HG02973 (cell line): ENCODE results near the gene HHLA2.
A peak's percentile ranks its signal among the peaks of the same experiment; 100 is the strongest.

ENCODE experiments used
- ATAC-seq: cut with Tn5 transposase; IDR thresholded peaks from one replicate; pipeline ENCODE4 v1.9.1; 2021; ENCODE audit warnings: moderate library complexity; ENCODE audit not compliant: unreplicated experiment

HHLA2 gene

GRCh38 chr3:108391917-108392593 lies 95.7 kb downstream of the HHLA2 start:
- no peak for ATAC-seq

DNA sequence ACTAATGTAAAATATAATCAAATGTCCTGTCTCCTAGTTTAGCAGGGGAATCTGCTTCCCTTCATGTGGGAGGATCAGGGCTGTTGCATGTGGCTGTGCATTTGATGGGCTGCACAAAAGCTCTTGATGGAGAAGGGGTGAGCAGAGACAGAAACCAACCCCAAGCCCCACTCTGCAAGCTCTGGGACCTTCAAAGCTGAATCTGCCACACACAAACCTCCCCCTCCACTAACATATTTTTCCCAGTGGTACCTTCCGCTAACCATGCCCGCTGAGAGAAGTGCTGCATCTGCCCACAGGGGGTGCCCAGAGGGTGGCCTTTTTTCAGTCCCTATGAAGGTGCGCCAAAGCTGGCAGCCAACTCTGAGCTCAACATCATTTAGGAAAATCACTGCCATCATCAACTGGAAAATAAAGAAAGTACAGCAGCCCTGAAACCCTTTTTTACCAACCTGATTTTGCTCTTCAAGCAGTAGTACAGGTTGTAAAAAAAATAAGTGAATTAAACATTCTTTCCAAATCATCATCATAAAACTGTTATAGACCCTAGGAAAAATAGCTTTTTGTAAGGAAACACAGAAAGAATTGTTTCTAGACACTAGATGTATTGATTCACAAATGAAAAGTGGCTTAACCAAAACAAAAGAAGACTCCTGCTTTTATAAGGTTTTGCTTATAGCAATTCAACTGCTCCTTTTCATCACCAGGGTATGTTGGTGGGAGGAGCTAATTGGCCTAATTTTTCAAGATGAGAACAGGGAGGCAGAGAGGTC lies 97.0 kb downstream of the HHLA2 start:
- ATAC-seq = no peak

DNA sequence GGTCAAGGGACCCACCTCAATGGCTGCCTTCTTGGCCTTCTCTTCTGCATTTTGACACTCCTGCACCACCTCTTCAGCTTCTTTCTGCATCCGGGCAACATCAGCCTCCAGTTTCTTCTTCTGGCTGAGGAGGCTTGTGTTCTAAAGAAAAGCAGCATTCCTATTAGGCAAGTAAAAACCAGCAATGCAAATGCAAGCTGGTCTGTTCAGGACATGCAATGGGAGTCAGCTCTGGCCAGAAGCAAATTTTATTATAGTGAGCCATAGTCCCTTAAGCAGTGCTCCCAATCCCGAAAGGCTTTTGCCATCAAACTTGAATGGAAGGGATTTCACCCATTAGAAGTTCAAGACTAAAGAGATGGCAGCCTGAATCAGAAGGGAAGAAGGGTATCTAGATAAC lies 97.7 kb downstream of the HHLA2 start:
- ATAC-seq = no peak

GRCh38 chr3:108394563-108394962 lies 98.2 kb downstream of the HHLA2 start:
- no peak for ATAC-seq

DNA sequence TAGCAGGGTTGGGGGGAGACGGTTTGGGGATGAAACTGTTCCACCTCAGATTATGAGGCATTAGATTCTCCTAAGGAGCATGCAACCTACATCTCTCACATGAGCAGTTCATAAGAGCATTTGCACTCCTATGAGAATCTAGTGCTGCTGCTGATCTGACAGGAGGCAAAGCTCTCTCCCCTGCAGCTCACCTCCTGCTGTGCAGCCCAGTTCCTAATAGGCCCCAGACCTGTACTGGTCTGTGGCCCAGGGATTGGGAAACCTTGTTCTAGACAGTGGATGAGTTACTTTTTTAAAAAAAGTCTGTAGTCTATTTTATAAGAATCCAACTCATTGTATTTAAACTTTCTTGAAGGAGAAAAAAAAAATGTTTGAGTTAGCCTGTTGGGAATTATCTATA lies 100.0 kb downstream of the HHLA2 start:
- no peak for ATAC-seq

DNA sequence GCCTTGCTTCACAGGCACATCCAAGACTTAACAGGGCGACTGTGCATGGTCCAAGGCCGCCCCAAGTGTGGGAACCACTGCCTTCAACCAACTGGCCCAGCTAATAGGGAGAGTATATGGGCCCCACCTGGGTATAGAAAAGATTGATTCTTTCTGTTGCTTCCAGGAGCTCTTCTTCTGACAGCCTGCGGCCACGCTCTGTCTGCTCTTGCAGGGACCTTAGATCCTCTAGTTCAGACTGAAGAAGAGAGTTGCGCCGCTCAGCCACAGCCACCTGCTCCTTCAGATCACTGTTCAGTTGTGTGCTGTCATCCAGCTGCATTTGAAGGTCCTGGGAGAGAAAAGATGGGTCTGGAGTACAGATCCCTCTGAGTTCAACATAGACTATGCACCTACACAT lies 102.2 kb downstream of the HHLA2 start:
- ATAC-seq = no peak

GRCh38 chr3:108401836-108402235 lies 105.5 kb downstream of the HHLA2 start:
- no peak for ATAC-seq

DNA sequence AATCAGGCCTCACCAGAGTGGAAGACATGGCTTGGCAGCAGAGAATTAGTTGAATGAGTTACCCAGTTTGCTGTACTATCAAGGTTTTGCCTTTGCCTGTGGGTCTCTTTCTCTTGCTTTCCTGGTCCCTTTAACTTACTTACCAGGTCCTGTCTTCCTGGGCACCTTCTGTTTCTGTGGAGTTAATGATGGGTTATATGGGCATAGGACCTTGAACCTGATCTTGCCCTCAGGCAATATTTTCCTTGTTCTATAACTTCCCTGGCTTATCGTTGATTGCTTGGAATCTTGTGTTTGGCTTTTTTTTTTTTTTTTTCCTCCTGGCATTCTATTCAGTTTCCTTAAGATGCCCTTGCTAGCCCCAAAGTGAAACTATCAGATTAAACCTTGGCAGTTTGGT lies 106.8 kb downstream of the HHLA2 start:
- no peak for ATAC-seq

- no peak for ATAC-seq
Observed at GRCh38 chr3:108403686-108404345, 107.5 kb downstream of the HHLA2 start.

DNA sequence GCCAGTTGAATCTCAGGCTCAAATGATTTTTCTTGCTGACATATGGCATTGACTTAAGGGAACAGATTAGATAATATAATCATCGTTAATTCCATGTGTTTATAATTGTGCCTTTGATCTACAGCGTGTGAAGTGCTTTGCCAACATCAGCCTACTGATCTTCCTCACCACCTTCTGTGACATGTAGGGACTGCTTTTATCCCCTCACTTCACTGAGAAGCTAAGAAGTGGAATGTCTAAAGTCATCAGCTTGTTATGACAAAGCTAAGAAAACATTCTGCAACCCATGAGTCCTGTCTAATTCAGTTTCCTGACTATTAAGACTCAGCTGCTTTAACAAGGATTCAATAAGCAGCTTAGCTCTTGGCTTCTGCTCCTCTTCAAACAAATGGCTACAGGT lies 108.0 kb downstream of the HHLA2 start:
- no peak for ATAC-seq

- ATAC-seq = peak; percentile 7
Observed at GRCh38 chr3:108406063-108406660, 109.8 kb downstream of the HHLA2 start.

GRCh38 chr3:108406661-108407206 lies 110.4 kb downstream of the HHLA2 start:
- ATAC-seq = peak; percentile 92

GRCh38 chr3:108407886-108408285 lies 111.5 kb downstream of the HHLA2 start:
- ATAC-seq = no peak

DNA sequence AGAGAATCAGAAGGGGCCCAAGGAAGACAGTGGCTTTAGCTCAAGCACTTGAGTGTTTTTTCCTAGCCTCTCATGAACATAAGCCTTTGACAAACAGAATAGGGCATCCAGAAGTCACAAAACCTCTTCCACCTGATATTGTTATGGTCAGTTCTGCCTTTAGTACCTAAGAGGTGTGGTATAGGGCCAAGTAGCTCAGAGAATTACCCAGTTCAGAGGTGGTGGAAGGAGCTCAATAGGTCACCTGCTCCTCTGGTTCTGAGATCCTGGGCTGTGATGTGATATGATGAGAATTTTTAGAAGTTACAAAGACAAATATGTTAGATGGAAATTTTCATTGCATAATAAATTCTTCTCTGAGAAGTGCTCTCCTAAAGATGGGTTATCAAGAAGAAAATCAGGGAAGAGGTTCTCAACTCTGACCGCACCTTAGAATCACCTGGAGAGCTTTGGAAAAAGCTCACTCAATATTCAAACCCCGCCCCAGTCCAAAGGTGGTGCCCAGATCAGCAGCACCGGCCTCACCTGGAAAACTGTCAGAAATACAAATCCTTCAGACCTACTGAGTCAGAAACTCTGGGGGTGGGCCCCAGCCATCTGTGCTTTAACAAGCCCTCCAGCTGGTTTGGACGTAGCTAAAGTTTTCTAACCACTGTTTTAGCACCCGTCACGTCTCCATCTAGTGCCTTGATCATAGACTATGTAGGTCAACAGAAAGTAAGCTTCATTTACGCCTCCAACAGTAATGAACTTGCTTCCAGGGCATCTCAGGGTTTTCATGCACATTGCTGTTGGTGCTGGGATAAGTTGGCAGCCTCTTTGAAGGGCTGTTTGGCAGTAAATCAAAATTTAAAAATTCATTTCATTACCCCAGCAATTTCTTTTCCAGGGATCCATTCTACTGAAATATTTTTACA lies 112.8 kb downstream of the HHLA2 start:
- no peak for ATAC-seq

DNA sequence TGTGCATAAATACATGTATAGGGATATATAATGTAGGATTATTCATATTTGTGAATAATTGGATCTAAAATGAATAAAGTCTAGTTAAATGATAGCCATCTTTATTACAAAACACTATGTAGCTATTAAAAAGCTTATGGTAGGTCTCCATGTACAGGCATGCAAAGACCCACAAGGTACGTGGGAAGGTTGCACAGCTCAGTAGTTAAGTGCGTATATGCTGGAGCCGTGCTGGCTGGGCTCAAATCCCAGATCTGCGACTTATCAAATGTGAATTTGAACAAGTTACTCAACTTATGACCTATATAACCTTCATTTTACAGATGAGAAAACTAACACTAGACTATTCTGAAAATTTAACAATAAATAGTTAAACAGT lies 113.4 kb downstream of the HHLA2 start:
- no peak for ATAC-seq

GRCh38 chr3:108410531-108410984 lies 114.2 kb downstream of the HHLA2 start:
- no peak for ATAC-seq

GRCh38 chr3:108412121-108412750 lies 115.9 kb downstream of the HHLA2 start:
- no peak for ATAC-seq

DNA sequence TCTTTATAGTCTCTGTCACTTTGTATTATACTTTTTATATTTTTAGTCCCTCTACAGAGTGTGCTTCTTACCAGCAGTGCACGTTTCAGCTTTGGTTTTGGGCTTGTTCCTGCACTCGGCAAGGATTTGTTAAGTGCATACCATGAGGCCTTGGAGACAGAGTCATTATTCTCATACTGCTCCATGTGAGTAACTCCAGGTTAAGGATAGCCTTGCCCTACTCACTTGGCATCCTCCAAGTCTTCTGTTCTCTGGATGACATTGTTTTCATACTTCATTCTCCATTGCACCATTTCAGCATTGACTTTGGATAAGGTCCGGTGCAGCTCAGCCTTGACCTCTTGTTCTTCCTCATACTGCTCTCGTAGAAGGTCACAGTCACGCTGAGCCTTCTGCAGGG lies 117.7 kb downstream of the HHLA2 start:
- ATAC-seq = no peak

DNA sequence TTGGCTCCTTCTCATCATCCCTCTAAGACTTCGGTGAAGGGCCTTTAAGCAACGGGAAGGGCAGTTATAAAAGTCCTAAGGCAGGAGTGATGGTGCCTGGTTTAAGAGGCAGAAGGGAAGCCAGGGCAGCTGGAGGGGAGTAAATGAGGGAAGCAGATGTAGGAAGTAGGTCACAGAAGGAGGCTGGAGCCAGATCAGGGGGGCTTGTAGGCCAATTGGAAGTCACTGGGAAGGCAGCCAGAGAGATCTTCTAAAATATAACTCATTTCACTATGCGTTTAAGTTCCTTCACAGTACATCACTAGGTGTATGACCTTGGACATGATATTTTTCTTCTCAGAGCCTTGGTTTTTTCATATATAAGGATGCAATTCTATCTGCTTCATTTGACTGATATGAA lies 119.3 kb downstream of the HHLA2 start:
- no peak for ATAC-seq
